Activated naive CD8-positive, alpha-beta T cell treated with anti-CD3 and anti-CD28 coated beads, Interleukin-2, amount 50 U/mL, for 16 hours (primary cell): Measurements from ENCODE around the gene SNRPA.

Source experiments
- DNase-seq: peaks from one replicate; pipeline ENCODE4 v3.0.0-alpha.2; 2020; ENCODE audit warnings: low read depth, low spot score

The SNRPA gene

DNA sequence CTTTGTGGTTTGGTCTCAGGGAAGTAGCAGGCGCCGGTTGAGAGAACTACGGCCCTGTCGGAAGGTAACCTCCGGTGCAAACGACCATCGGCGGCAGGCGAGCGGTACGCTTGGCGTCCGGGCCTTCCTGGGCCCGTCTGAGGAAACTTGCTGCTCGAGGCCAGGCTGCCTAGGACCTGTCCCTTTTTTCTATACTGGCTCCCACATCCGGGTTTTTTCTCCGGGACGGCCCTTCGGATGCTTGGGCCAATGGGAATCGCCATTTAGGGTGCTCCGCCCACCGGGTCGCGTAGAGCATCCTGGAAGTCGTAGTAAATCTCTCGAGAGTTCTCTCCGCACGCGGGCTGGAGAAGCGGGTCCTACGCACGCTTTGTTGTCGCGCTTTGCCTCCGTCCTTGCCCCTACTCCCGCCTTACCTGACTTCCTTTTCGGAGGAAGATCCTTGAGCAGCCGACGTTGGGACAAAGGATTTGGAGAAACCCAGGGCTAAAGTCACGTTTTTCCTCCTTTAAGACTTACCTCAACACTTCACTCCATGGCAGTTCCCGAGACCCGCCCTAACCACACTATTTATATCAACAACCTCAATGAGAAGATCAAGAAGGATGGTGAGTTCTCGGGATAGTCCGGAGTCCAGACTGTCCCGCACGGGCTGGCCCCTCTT, at the start of gene SNRPA:
Gene SNRPA, plus strand, starts transcription at position 330 of the 664 bp plus-strand sequence. Its CDS starts 206 bp downstream, at position 536.
- peak; percentile 90 for DNase-seq

DNA sequence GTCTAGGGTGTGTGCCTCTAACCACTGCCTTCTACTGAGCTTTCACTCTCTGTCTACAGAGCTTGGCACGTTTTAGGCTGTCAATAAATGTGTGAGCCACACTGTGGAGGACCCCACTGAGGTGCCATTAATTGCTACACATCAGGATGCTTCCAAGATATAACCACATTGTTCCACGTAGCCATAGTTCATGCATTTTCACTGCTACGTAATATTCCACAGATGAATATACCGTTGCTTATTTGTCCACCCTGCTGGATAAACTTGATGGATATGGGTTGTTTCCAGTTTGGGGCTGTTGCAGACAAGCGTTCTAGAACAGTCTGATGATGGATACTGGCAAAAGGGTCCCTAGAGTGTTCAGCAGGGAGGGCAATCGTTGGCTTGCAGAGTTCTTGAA, 49.2 kb upstream of the SNRPA start:
- no peak for DNase-seq

DNA sequence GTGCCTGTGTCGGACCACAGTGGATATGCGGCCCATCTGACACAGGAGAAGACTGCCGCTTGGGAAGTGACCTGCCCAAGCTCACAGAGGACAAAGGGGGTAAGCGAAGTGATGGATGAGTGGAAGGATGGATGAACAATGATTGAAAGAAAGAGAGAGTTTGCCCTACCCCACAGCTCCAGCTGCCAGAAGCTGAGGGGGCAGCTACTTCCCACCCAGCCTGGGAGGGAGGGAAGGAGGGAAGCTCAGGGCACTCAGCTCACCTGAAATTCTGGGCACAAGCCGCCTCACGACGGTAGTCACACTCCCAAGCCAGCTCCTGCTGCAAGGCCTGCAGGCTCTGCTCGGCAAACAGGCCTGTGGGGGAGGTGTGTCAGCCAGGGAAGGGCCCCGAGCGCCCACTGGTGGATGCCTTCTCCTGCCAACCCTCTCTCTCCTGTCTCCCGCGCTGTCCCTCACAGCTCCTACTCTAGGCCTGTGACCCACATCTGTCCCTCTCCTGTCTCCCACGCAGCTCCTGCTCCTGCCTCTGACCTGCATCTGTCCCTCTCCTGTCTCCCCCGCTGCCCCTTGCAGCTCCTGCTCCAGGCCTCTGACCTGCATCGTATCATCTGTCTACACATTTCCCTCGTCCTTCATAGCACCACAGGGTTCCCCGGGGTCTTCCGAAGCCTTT, 48.5 kb upstream of the SNRPA start:
- DNase-seq = no peak

DNA sequence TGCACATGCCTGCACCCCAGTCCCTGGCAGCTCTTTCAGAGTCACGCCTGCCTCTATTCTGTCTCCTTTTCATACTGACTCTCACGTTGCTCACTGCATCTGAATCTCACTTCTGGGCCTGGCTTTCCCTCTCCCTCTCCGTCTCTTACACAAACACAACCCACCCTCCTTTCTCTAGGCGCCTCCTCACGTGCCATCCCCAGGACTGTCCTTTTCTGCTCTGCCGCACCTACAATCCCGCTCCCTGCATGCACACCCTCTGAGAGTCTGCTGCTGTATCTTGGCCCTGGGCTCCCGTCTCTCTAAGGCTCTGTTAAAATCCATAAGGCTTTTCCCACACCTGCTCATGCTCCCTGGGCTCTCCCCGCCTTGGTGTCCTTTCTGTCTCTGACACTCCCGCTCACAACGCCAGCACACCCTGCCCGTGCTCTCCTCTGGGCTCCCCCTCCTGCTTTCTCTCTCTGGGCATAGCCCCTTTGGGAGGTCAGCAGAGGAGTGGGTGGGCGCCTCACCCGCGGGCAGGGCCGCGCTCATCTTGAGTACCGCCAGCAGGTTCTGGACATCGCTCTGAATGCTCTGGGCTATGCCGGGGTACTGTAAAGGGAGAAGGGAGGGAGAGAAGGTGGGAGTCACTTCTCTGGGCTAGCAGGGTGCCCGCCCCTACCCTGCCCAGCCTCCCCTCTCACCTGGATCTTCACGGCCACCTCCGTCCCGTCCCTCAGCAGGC, 47.8 kb upstream of the SNRPA start:
- no peak for DNase-seq

DNA sequence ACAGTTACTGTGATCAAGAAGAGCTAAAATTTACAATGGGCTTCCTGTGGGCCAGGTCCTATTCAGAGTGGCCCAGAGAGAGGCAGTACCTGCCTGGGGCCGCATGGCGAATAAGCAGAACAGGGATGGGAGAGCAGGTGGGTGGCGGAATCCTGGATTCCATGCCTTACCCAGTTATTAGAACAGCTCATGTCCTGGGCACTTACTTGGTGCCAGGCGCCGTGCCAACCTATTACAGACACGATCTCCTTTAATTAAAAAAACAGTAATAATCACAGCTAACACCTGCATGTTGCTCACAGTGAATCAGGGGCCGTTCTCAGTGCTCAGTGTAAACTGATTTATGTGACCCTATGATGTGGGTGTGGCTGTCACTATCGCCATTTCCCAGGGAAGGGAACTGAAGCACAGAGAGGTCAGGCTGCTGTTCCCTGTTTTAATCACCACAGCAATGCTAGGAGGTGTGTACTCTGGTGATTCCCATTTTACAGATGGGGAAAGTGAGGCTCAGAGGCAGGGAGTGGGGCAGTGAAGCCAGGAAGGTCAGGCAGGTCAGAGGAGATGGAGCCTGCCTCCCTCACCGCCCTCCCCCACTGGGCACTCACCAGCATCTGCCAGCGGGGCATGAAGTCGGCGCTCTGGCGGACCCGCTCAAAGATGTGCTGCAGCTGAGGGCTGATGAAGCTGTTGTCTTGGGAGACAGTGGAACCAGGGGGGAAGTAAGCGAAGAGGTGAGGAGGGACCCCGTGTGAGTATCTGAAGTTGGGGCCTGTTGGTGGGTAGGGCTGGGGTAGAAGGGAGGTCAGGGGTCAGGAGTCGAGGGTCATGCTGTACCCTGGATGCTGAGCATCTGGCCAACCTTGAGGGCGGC, 46.3 kb upstream of the SNRPA start:
- DNase-seq = no peak

DNA sequence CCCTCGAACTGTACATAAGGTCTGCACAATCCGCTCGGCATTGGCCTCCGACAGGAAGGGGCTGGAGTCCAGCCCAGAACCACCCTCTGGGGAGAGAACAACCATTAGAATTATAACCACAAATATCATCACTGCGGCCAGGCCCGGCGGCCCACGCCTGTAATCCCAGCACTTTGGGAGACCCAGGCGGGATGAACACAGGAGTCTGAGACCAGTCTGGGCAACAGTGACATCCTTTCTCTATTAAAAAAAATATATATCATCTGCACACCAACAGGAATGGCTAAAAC, 45.7 kb upstream of the SNRPA start:
- DNase-seq = no peak

DNA sequence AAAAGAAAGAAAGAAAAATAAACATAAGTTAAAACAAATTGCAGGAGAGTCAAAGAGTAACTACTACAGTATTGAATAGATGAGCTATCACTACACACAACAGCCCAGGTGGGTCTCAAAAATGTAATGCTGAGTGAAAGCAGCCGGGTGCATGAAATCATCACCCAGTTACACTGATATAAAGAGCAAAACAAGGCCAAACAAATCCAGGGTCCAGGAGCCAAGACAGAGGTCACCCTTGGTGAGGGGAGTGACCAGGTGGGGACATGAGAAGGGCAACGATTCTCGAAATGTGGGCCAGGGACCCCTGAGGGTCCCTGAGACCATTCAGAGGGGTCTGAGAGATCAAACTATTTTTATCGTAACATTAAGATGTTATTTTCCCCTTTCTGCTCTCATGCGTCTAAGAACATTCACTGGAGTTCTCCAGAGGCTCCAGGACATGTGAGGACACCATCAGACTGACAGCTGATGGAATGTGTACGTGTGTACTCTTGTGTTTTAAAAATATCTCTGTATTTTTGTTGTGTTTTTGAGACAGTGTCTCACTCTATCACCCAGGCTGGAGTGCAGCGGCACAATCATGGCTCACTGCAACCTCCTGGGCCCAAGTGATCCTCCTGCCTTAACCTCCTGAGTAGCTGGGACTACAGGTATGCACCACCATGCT, 44.9 kb upstream of the SNRPA start:
- DNase-seq = no peak

DNA sequence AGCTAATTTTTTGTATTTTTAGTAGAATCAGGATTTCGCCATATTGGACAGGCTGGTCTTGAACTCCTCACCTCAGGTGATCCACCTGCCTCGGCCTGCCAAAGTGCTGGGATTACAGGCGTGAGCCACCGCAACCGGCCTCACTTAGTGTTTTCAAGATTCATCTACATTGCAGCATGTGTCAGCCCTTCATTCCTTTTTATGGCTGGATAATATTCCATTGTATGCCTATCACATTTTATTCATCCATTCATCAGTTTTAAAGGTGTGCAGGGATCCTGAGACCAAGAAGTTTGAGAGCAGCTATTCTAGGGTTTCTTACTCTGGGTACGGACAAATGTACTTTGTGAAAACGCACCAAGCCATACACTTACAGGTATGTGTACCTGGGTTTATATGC, 43.4 kb upstream of the SNRPA start:
- DNase-seq = no peak

DNA sequence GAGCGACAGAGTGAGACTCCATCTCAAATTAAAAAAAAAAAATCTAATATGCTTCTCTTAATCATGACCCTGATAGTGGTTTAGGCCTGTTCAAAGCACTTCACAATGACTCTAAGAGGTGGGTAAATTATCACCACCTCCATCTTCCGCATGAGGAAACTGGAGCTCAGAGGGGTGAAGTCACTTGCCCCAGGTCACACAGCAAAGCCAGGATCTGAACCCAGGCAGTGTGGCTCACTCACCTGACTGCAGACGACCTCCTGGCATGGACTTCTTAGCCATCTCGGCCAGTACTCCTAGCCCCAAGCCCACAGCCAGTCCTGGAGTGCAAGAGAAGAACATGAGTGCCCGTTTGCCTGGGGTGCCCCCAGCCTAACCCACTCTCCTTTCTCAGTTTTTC, 41.2 kb upstream of the SNRPA start:
- no peak for DNase-seq

DNA sequence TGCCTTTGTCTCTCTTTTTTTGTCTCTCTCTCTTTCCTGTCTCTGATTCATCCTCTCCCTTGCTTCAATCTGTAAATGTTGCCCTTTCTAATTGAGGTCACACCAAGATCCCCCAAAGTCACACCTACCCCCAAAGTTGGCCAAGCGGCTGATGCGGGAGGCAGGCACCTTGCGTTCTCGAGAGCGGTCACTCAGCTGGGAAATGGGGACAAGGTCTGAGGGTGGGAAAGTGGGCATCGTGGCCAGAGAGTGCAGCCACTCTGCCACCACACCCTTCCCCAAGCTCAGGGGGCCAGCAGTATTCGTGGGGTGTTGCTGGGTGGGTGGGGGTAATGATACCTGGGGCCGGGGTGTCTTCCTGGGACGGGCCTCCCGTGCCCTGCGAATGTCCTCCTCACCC, 37.1 kb upstream of the SNRPA start:
- DNase-seq = no peak

DNA sequence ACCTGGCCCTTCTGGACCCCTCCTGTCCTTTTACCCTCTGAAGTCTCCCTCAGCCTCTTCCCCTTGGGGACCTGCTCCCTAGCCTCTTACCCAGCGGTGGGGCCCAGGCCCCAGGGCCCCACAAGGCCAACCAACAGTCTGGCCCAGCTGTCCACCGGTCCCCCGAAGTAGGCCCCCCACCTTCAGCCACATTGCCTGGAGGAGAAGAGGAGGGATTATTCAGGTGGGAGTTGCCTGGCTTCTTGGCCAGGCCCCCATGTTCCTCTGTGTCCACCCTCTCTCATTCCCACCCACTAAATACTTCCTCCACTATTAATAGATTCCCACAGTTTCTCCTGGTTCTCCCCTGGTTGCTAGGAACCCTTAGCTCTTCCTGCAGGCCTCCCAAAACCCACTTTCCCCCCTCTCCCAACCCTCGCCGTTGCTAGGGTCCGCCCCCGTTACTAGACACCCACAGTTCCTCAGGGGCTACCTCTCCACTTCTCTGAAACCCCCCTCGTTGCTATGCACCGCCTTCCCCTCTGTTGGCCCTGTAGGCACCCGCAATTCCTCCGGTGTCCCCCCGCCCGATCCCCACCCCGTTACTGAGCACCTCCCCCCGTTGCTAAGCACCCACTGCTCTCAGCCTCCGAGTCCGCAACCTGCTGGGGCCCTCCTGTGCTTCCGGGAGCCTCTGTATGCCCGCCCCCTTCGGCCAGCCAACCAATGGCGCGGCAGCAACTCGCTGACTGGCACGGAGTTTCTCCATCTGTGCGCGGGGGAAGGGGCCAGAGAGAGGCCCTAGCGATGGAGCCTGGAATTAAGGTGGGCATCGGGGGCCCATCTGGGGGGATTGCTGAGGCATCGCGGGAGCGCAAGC, 36.3 kb upstream of the SNRPA start:
- DNase-seq = peak; percentile 80

DNA sequence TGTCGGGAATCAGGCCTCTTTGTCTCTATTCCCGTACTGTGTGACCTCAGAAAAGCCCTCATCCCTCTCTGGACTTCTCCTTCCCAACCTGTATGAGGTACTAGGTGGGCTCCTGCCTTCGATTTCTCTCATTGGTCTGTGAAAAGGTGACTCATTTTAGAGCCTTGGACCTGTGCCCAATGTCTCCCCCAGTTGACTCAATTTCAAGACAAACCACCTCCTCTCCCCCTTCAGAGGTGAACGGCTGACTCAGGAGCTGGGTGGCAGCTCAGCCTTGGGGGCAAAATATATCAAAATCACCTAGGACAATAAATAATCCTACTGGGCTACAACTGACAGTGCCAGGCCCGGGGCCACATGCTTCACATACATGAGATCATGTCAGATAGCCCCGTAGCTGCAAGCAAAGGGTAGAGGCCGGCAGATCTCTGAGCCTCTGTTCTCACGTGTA, 34.9 kb upstream of the SNRPA start:
- peak; percentile 70 for DNase-seq

DNA sequence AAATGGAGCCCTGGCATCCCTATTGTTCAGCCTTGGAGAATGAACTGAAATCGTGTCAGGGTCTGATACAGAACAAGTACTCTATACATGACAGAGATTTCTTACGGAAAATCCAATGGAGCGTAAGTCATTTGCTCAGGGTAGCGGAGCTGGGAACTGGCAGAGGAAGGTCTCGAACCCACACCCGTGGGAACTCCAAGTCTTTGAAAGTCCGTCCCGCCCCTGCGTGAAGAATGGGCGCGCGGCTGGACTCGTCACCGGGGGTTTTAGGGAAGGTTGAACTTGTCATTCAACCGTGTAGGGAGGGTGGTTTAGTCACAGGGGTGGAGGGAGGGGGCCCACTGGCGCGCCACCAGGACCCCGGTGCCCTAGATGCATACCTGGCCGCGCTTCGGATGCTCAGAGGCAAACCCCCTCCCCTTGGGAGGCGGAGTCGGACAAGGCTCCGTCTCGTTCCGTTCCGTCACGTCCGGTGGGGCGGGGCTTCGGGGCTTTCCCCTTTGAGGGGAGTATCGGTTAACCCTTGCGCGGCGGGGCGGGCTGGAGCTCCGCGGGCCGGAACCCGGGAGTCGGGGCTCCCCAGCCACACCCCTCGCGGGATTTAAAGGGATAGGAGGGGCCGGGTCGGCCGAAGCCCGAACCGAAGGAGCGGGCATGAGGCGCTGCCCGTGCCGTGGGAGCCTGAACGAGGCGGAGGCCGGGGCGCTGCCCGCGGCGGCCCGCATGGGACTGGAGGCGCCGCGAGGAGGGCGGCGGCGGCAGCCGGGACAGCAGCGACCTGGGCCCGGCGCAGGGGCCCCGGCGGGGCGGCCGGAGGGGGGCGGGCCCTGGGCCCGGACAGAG, 34.3 kb upstream of the SNRPA start, which contains the start of the genes COQ8B and ITPKC:
Gene COQ8B, minus strand, starts transcription at position 405 of the 843 bp plus-strand sequence. CDS start 2,254 bp downstream, outside the sequence.
Gene ITPKC, plus strand, starts transcription at position 631 of the 843 bp plus-strand sequence. Its CDS starts 24 bp downstream, at position 655.
- peak; percentile 100 for DNase-seq

DNA sequence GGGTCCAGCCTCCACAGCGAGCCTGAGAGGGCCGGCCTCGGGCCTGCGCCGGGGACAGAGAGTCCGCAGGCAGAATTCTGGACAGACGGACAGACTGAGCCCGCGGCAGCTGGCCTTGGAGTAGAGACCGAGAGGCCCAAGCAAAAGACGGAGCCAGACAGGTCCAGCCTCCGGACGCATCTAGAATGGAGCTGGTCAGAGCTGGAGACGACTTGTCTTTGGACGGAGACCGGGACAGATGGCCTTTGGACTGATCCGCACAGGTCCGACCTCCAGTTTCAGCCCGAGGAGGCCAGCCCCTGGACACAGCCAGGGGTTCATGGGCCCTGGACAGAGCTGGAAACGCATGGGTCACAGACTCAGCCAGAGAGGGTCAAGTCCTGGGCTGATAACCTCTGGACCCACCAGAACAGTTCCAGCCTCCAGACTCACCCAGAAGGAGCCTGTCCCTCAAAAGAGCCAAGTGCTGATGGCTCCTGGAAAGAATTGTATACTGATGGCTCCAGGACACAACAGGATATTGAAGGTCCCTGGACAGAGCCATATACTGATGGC, 33.6 kb upstream of the SNRPA start:
- DNase-seq = no peak

DNA sequence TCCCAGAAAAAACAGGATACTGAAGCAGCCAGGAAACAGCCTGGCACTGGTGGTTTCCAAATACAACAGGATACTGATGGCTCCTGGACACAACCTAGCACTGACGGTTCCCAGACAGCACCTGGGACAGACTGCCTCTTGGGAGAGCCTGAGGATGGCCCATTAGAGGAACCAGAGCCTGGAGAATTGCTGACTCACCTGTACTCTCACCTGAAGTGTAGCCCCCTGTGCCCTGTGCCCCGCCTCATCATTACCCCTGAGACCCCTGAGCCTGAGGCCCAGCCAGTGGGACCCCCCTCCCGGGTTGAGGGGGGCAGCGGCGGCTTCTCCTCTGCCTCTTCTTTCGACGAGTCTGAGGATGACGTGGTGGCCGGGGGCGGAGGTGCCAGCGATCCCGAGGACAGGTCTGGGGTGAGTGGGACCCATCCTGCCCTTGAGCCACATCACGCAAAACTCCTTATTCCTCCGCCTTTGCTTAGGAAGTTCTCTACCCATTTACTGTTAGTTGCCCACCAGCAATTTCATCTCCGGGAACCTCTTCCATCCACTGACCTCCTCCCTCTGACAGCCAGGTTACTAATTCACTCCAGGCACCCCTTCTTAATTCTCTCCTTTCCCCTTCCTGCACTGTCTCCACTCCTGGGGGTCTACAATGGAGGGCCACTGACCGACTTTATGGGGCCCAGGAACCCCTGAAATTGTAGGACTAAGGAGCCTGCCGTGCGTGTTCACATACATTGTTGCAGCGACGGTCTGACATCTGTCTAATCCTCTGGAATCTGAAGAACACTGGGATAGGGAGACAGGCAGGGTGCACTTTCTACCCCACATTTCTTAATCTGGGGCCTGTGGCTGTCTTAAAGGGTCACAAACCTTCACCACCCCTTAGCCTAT, 32.9 kb upstream of the SNRPA start:
- no peak for DNase-seq

DNA sequence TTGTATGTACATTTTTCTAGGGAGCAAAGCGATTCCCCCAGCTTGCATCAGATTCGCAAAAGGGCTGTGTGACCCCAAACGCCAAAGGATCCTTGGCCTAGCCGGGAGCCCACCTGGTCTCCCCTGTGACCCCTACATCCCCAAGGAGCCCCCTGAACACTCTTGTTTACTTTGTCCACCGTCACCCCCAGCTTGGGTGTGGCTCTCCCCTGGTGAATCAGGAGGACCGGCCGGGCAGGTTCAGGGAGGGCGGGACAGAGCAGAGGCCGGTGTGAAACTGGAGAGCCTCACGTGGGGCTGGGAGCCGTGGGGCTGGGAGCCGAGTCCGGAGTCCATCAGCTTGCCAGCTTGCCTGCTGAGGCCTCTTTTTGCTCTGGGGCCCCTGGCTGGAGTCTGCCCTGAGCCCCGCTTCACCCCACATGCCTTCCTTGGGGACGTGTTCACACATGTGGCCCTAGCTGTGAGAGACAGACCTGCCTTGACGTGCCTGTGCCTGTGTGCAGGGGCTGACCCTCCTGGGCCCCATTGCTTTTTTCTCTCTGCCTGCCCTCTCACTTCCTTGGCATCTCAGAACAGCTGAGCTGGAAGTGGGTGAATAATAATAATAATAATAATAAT, 32.1 kb upstream of the SNRPA start:
- no peak for DNase-seq

DNA sequence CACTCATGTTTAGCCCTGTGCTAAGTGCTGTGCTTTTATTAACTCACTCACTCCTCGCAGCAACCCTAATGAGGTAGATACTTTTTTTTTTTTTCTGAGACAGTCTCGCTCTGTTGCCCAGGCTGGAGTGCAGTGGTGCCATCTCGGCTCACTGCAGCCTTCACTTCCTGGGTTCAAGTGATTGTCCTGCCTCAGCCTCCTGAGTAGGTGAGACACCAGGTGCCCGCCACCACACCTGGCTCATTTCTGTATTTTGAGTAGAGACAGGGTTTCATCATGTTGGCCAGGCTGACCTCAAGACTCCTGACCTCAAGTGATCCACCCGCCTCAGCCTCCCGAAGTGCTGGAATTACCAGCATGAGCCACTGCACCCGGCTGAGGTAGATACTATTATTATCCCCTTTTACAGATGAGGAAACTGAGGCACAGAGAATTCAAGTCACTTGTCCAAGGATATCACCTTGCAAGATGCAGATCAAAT, 31.5 kb upstream of the SNRPA start:
- no peak for DNase-seq
